HTERT RPE-1 (cell line): ENCODE measurements around the gene SLC25A13.

Experiments
- in situ Hi-C: fragments of 300-500 bp; cut with MboI; formaldehyde crosslinking; loops from 4 replicates; pipeline ENCODE4 v1.14.3; 2020; ENCODE audit warnings: low sequenced_read_pairs

SLC25A13 gene

DNA sequence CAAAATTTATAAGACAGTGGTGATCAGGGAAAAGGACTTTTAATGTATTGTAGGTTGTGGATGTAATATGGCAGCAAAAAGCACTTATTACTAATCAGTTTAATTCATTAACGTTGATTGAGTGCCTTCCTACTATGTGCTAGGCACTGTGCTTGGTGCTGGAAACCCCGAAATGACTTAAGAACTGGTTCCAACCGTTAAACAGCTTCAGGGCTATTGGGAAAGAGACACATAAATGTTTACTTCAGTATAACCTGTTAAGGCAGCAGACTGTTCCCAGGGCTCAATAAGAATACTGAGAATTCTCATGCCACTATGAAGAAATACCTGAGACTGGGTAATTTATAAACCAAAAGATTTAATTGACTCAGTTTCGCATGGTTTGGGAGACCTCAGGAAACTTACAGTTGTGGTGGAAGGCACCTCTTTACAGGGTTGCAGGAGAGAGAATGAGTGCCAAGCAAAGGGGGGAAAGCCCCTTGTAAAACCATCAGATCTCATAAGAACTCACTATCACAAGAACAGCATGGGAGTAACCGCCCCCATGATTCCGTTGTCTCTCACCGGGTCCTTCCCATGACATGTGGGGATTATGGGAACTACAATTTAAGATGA lies 1.1 kb upstream of the SLC25A13 start:
- in situ Hi-C loops: no loop called here

DNA sequence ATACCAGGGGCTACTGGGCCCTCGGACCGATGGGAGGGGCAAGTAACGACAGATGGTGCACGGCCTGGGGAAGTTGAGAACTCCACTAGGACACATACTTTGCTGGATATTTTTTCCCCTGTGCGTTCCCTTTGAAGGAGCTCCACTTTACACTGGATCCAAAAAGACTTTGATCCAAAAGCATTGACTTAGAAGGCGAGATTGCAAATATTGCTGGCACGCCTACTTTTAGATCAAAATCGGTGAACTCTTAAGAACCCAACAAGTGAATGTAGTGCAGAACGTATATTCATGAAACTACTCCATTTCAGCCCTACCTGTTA lies 436 bp upstream of the SLC25A13 start:
- in situ Hi-C loops: no loop called here

DNA sequence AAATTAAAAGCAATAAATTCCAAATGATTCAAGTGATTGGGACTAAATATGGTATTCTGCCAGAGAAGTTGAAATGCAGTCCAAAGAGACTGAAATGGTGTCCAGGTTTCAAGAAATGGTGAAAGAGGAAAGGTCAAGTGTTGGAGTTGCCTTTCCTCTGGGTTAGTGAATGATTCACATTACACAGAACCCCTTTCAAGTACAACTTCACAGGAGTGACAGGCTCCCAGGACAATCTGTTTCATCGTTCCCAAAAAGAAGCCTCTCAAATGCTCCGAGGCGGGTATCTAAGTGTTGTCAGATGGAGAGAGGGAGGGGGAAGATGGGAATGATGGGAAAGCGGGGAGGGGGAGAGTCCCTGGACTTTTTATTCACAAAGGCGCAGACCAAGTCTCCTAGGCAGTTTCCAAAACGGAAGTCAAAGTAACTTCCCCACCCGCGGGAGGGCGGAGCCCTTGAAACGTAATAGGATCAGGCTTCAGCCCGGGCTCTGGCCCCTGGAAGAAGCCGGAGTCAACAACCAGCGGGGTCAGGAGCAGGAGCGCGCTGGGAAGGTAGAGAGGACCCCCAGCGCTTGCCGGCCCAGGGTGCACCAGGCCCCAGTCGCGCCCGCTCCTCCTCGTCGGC lies 754 bp downstream of the SLC25A13 start:
- in situ Hi-C loops: no loop called here

DNA sequence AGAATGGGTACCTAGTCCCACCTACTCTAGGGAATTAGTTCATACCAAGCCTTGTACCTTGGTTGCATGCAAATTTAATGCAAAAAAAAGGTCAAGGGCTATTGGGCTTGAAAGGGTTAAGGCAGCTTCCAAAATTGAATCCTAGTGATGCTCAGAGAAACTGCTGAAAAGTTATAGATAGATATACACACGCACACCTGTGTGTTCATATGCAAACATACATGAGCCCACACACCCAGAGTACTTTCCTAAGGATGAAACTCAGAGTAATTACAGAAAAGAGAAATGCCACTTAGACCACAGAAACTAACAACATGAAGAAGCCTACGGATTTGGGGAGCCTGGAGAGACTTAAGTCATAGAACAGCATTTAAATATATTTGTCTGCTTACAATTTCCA lies 1.5 kb downstream of the SLC25A13 start:
- in situ Hi-C loops: no loop called here

DNA sequence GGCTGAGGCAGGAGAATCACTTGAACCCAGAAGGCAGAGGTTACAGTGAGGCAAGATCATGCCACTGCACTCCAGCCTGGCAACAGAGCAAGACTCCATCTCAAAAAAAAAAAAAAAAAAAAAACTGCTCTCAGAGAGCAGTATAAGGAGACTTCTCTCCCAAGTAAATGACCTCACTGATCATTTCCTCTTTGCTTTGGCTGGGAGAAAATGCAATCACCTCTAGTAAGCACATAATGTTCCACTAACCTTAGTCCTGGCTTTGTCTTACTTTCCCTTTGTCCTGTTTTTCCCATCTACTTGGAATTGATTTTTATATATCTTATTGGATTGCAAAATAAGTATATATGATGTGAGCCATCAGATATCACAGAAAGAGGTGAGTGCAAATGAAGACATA lies 2.5 kb downstream of the SLC25A13 start:
- in situ Hi-C loops: no loop called here

DNA sequence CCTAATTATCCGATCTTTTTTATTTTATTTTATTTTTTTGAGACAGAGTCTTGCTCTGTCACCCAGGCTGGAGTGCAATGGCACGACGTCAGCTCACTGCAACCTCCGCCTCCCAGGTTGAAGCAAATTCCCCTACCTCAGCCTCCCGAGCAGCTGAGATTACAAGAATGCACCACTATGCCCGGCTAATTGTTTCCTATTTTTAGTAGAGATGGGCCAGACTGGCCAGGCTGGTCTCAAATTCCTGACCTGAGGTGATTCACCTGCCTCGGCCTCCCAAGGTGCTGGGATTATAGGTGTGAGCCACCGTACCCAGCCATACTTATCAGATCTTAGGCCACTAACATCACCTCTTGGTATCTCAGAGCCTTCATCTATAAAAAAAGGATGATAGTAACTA lies 4.9 kb downstream of the SLC25A13 start:
- in situ Hi-C loops: no loop called here

DNA sequence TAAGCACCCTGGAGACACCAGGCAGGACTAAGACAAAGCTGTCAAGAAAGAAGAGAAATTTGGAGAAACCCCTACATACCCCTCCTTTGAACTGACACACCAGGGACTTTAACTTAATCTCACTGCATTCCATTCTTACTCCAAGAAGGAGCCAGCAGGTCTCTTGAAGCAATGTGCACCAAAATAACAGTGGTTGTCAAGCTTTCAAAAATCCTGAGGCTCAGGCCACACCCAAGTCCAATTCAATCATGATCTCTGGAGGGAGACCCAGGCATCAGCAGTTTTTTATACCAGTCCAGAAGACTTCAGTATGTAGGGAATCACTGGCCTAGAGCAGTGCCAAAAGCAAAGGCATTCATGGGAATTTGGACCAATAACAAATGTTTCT lies 6.8 kb downstream of the SLC25A13 start:
- in situ Hi-C loops: no loop called here

DNA sequence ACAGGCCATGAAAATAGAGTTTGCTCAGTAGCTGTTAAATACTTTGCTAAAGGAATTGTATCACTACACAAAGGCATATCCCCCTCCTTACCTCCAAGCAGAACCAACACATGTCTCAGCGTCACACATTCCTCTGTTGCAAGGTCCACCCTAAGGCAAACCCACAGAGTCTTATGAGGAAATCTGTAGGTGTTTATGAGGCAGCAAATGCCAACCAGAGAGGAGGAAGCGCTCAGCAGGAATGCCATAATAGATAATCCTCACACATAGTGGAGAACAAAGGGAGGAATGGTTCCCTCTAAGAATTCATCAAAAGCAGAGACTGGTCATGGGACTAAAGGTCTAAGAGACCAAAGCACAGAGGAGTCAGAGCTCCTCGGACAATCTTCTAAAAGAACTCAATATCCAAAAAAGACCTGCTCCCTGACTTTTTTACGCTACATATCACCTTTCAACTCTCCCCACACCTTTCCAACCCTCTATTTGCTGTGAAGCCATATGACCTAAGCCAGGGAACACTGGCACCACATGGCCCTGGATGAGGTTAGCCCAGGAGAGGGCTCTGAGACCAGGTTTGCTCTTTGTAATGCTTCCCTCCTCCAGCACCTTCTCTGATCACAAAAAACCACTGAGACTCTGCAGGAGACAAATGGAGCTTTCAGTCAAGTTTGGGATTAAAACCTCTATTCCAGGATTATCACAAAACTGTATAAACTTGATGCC lies 7.3 kb downstream of the SLC25A13 start:
- in situ Hi-C loops: no loop called here

DNA sequence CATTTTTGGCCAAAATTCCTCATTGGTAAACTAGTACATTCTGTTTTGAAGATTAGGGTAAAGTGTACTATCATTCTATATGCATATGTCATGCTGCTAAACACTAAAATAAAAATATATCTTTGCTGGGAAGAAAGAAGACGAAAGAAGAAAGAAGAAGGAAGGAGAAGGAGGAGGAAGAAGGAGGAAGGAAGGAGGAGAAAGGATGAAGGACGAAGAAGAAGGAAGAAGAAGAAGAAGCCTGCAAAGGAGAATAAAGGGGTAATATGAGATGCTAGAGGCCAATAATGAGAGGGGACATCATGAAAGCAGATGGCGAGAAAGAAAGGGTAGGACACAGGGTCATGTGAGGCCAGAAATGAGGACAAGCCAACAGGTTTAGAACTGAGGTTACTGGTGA lies 8.0 kb downstream of the SLC25A13 start:
- in situ Hi-C loops: no loop called here

DNA sequence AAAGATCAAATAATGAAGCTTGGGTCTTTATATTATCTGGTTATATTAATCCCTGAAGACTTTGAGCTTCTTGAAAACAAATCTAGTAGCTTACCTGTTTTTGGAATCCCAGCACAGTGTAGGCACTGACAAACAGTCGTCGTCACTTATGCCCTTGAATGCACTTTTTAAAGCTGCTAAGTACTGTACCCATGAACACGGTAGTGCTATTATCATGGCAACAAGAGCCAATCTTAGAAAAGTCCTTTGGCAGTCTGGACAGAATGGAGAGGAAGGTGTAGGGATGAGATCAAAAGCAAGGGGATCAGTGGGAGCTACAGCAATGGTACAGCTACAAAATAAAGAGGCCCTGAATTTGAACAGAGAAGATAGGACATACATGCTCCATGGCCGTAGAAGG lies 9.4 kb downstream of the SLC25A13 start:
- in situ Hi-C loops: no loop called here

DNA sequence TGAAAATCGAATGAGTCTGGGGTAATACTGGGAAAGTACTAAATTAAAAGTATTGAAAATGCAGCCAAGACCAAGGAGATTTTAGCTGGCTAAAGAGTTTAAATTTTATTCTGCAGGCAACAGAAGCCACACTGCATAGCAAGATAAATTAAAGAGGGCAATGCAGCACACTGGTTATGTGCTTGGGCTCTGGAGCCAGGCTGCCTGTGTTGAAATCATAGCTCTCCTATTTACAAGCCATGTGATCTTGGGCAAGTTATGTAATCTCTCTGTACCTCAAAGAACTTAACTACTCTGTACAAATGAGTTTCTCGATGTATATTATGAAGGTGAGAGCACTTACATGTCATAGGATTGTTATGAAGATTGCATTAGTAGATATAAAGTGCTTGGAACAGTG lies 9.9 kb downstream of the SLC25A13 start:
- in situ Hi-C loops: no loop called here

DNA sequence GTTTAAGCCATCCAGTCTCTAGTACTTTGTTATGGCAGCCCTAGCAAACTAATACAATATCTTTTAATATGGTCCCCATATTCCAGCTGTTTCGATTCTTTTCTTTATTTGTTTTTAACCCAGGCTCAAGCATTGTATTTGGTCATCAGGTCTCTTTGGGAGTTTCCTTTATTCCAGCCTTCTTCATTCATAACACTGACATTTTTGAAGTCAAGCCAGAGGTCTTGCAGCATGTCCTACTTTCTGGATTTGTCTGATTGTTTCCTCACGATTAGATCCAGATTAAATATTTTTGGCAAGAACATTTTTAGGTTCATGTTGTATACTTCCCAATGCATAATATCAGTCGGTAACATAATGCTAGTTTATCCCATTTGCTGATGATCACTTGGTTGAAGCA lies 11.8 kb downstream of the SLC25A13 start:
- in situ Hi-C loops: no loop called here

DNA sequence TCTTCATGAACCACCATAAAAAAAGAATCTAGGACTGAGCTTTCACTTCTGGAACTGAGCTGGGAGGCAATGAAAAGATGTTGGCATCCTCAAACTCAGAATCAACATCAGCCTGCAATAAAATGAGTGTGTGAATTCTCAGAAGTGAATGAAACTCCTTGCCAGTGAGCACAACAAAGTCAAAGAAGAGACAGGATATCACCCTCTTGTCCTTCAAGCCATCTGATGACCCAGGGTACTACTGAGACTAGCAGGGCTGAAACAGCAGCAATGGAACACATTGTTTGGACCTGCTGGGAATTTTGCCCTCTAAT lies 13.0 kb downstream of the SLC25A13 start:
- in situ Hi-C loops: no loop called here

DNA sequence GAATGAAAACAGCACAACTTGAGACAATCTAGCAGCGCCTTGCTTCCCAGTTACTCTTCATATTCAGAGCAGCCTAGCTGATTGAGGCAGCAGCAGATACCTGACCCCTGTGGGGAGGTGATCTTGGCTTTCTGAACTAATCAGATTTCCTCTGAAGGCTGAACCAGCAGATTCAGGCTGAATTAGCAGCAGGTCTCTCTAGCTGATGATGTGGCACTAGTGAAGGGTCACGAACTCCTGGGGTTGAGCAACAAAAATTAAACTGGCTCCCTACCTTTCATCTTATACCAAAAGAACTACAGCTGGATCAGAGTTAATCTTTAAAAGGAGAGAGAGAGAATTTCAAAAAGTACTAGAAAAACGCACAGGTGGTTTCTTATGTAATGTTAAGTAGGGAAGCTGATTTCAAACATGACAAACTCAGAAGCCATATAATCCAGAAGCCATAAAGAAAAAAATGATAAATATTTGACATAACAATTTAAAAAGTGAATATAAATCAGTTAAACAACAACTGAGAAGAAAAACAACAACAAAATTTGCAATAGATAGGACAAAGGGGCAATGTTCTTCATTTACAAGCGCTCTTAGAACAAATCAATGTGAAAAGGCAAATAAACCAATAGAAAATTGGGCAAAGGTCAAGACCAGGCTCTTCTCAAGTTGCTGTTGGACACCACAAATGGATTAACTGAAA lies 13.5 kb downstream of the SLC25A13 start:
- in situ Hi-C loops: no loop called here

DNA sequence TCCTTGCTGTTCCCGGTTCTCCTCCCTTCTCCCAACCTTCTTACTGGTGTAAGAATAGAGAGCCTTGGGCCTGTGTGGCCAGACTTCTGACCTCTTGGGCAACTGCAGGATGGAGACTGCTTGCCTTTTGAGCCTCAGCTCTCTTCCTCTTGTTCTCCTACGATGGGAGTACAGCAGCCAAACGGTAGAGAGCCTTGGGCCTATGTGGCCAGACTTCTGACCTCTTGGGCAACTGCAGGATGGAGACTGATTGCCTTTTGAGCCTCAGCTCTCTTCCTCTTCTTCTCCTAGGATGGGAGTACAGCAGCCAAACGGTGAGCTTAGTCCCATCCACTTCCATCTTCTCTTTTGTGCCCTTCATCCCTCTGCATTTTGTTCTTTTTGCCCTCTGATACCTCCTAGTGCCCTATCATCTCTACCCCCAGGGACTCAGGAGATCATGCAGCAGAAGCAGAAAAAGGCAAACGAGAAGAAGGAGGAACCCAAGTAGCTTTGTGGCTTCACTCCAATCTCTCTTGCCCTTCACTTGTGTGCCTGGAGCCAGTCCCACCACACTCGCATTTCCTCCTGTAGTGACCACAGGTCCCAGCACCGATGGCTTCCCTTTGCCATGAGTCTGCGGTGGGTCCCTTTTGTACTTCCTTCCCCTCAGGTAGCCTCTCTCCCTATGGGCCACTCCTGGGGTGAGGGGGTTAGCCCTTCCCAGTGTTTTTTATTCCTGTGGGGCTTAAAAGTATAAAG lies 15.3 kb downstream of the SLC25A13 start:
- in situ Hi-C loops: no loop called here

DNA sequence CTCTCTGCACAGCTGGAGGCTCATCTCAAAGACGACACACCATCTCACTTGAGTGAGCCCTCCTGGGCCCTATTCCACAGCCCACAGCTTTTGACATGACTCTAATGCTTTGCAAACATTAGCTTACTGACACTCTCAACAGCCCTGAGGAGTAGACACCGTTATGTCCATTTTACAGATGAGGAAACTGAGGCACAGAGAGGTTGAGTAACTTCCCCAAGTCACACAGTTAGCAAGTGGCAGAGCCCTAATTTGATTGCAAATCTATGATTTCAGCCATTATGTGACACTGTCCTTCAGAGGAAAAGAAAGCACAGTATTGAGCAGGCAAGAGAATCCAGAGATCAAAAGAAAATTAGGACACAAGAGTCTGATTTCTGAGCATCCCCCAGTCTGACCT lies 16.0 kb downstream of the SLC25A13 start:
- in situ Hi-C loops: no loop called here

DNA sequence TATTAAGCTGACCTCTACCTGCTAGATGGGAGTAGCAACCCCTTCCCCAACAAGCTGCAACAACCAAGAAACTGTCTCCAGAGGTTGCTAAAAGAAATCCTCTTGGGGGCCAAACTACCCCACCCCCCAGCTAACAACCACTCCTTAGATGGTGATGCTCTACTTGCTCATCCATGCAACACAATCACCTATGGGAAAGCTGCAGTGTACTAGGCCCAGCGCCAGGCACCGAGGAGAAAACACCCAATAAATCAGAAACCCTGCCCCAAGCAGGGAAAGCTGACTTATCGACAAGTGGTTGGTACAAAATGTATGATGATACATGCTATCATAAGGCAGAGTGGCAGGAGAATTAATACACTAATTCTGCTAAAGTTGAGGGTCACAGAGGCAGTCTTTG lies 17.3 kb downstream of the SLC25A13 start:
- in situ Hi-C loops: no loop called here

DNA sequence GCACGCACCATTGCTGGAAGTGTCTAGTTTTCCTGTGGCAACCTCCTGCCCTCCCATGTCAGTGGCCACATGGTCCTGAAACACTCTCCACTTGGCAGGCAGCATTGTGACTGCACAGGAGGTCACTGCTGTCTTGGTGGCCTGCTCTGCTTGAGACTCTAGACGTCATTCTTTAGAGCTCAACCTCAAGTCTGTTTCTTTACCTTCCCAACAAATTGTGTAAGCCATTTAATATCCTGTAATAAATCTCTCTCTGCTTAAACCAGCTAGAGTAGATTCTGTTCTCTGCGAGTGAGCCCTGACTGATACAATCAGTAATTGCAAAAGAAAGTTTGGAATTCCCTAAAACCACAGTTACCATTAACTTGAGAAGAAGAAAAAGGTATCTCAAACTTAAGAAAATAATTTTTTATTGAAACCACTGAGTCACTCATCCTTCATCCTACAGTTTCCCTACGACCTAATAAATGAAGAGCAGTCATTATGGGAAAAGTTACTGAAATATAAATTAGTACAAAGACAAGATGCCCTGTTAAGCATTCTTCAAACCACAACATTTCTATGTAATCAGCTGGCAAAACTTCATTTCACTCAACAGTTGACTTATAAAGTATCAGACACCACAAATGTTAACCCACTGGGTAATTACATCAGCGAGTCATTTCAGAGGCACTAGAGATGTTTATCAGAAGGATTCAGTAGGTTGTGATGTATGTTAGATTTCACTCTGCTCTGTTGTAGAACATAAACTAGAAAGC lies 18.0 kb downstream of the SLC25A13 start:
- in situ Hi-C loops: no loop called here

DNA sequence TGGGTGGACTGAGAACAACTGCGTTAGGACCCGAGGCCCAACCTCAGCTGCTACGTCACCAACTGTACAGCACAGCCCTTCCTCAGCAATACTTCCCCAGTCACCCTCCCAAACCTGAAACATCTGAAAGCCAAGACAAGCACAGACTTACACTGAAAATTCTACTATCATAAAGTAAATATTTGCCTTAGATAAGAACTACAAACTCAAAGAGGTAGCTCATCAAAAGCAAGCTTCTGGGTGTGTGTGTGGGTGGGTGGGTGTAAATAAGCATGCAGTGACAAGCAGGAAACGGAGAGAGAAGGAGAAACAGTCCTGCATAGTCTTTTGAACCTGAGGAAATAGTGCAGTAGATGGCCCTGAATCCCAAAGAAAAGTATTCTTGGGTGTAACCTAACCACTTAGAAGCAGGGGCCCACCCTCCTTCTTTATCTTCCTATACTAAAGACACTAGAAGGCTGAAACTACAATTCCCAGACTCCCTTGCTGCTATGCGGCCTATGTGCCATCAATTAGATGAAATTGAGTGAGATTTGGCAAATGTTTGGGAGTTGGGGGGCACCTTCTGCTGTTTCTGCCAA lies 18.7 kb downstream of the SLC25A13 start:
- in situ Hi-C loops: no loop called here

DNA sequence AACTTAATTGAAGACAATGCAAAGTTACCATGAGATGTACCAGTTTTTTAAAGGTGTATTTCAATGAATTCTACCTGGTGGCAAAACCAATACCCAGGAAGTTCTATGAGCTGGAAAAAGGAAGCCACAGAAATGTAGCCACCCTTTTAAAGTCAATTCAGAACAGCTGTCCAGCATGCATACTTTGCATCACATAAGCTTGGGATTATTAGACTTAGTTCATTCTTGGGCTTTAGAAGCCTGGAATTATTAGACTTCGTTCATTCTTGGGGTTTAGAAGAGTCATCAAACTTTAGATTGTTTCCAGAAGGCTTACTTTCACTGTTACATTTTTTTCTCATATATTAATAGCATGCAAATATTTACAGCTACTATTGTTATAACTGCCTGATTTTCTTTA lies 20.9 kb downstream of the SLC25A13 start:
- in situ Hi-C loops: no loop called here
